ENCODE results near the gene RACK1.

GRCh38 chr5:181255836-181256578, 12.3 kb upstream of the RACK1 start:
- no peak for TF ChIP-seq CTCF (IDR thresholded peaks at IDR 0.05; ENCODE audit: extremely low read depth in 1 of 2, insufficient read depth in 1 of 2, low read depth in 1 of 2, low read length in 2 of 2)
- TF ChIP-seq POLR2A (IDR thresholded peaks at IDR 0.05; ENCODE audit: low read depth, low read length) = no peak
- no peak for TF ChIP-seq POLR2AphosphoS5 (IDR thresholded peaks at IDR 0.05; ENCODE audit: insufficient read depth, low read depth, low read length)
- no peak for TF ChIP-seq EZH2 (IDR thresholded peaks at IDR 0.05; ENCODE audit: borderline replicate concordance, low read depth, low read length, severe bottlenecking)
- TF ChIP-seq FOS (IDR thresholded peaks at IDR 0.05; ENCODE audit: borderline replicate concordance, insufficient read depth, low read length) = no peak
- no peak for TF ChIP-seq MAX (IDR thresholded peaks at IDR 0.05; ENCODE audit: insufficient read depth, insufficient read length)
- TF ChIP-seq JUN (IDR thresholded peaks at IDR 0.05; ENCODE audit: borderline replicate concordance, insufficient read depth, insufficient read length, low read depth) = no peak
- TF ChIP-seq GATA2 (IDR thresholded peaks at IDR 0.05; ENCODE audit: insufficient read depth, insufficient read length, low read depth, low read length) = no peak
- no peak for TF ChIP-seq MYC (IDR thresholded peaks at IDR 0.05; ENCODE audit: low read depth, low read length)

All from endothelial cell of umbilical vein (primary cell).